Right lobe of liver (tissue), 4 donors: Measurements from ENCODE around the gene MCC.

Source experiments
- CTCF ChIP-seq, 4 donors: fragments of 200-600 bp in 3 of 4; fragments of 450-650 bp in 1 of 4; IDR thresholded peaks; one replicate each; pipeline versions ENCODE4 v1.5.1 to v1.8.0; 2016 to 2022; ENCODE audit warnings: antibody characterized with exemption in 4 of 4, mild to moderate bottlenecking in 2 of 4
- POLR2A ChIP-seq: fragments of 450-650 bp; IDR thresholded peaks from one replicate; pipeline ENCODE4 v1.6.1; 2017; ENCODE audit warnings: antibody characterized with exemption, mild to moderate bottlenecking
- donor health status: DM: no; HTN: no; CAD: no.
- donor health status: DM: no; HTN: no; CAD: no.
- donor health status: DM: no; HTN: yes; CAD: no.

DNA sequence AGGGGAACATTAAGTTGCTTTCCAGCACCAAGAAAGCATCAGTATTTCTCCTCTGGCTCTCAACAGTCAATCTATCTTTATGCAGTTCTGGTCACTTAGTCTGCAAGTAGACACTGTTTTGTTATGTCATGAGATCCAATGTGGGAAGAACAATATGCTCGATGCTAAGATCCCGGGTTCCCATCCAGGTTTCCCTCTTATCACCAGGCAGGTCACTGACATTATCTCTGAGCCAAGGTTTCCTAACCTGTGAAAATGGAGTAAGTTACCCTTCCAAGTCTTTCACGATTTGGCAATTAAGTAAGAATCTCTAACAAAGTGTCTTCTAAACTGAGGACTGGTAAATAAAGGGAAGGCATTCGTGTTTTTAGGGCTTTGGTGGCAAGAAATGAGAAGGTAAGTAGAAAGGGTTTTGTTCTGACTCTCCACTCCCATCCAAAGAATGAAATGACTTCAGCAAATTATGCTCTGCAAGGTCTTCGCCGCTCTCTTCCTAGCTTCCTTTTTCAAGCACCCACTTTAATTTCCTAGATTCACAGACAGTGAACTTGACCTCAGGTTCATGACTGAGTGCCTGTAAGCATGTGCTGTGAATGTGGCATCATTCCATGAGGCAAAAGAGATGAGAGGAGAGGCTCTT, 425.3 kb downstream of the MCC start:
- TF ChIP-seq CTCF (IDR thresholded peaks at IDR 0.05) (no peak), POLR2A (no peak)
